GM21528 (cell line): ENCODE data around the gene SMIM8.
"Not testable (repeated sequence)": the region's sequence is repeated elsewhere in the genome, so short reads cannot be mapped to it uniquely, and the experiment has no call there.

Experiments
- ATAC-seq: cut with Tn5 transposase; IDR thresholded peaks from one replicate; pipeline ENCODE4 v1.9.1; 2021; ENCODE audit warnings: mild to moderate bottlenecking, moderate library complexity; ENCODE audit not compliant: unreplicated experiment, low FRiP score

The SMIM8 gene

GRCh38 chr6:87322304-87323212, at the start of gene SMIM8:
Gene SMIM8, plus strand, starts transcription at chr6:87322588. Its CDS starts 14,444 bp downstream, at chr6:87337032.
- ATAC-seq: peak; percentile 100

GRCh38 chr6:87274660-87275274, 47.6 kb upstream of the SMIM8 start:
- ATAC-seq: no peak

- no peak for ATAC-seq
These were observed 45.8 kb upstream of the SMIM8 start for GRCh38 chr6:87276624-87277023.

- ATAC-seq: no peak
These were observed 45.3 kb upstream of the SMIM8 start for GRCh38 chr6:87277123-87277522.

GRCh38 chr6:87279196-87279595, 43.2 kb upstream of the SMIM8 start:
- ATAC-seq: no peak

GRCh38 chr6:87281426-87281825, 41.0 kb upstream of the SMIM8 start:
- ATAC-seq: no peak

GRCh38 chr6:87282743-87283142, 39.6 kb upstream of the SMIM8 start:
- no peak for ATAC-seq

- ATAC-seq: no peak
These were observed 38.9 kb upstream of the SMIM8 start for GRCh38 chr6:87283461-87283860.

- no peak for ATAC-seq
These were observed 35.1 kb upstream of the SMIM8 start for GRCh38 chr6:87287251-87287650.

GRCh38 chr6:87289571-87289970, 32.8 kb upstream of the SMIM8 start:
- no peak for ATAC-seq

- ATAC-seq: no peak
These were observed 30.5 kb upstream of the SMIM8 start for GRCh38 chr6:87291883-87292282.

GRCh38 chr6:87293526-87293925, 28.9 kb upstream of the SMIM8 start:
- no peak for ATAC-seq

- no peak for ATAC-seq
These were observed 25.3 kb upstream of the SMIM8 start for GRCh38 chr6:87297119-87297518.

GRCh38 chr6:87301277-87301676, 21.1 kb upstream of the SMIM8 start:
- not testable (repeated sequence) for ATAC-seq

GRCh38 chr6:87308970-87309369, 13.4 kb upstream of the SMIM8 start:
- ATAC-seq: no peak

- no peak for ATAC-seq
These were observed 9.5 kb upstream of the SMIM8 start for GRCh38 chr6:87312860-87313259.

- no peak for ATAC-seq
These were observed 7.3 kb upstream of the SMIM8 start for GRCh38 chr6:87315071-87315470.

- ATAC-seq: no peak
These were observed 3.0 kb upstream of the SMIM8 start for GRCh38 chr6:87319271-87319987.

GRCh38 chr6:87323880-87324279, 1.5 kb downstream of the SMIM8 start:
- ATAC-seq: not testable (repeated sequence)

- no peak for ATAC-seq
These were observed 8.6 kb downstream of the SMIM8 start for GRCh38 chr6:87330961-87331360.

GRCh38 chr6:87333033-87333432, 10.6 kb downstream of the SMIM8 start:
- no peak for ATAC-seq
